HG03097 (cell line): ENCODE results near the gene AP3B2.

Source experiments
- ATAC-seq: cut with Tn5 transposase; IDR thresholded peaks from one replicate; pipeline ENCODE4 v1.9.1; 2021; ENCODE audit not compliant: unreplicated experiment, low FRiP score

The AP3B2 gene

GRCh38 chr15:82613747-82614146, 95.9 kb downstream of the AP3B2 start:
- no peak for ATAC-seq

- no peak for ATAC-seq
Measured at GRCh38 chr15:82611348-82611747, 98.3 kb downstream of the AP3B2 start.
